Measurements from ENCODE around the gene PCK1. TPM values are rescaled to one million over a fixed set of nuclear protein-coding genes. Genes with fewer than 3 reads are reported as not detected.
A peak's percentile ranks its signal among the peaks of the same experiment; 100 is the strongest.

The PCK1 gene
- total RNA-seq, 2 donors from 2014 or later: not detected

DNA sequence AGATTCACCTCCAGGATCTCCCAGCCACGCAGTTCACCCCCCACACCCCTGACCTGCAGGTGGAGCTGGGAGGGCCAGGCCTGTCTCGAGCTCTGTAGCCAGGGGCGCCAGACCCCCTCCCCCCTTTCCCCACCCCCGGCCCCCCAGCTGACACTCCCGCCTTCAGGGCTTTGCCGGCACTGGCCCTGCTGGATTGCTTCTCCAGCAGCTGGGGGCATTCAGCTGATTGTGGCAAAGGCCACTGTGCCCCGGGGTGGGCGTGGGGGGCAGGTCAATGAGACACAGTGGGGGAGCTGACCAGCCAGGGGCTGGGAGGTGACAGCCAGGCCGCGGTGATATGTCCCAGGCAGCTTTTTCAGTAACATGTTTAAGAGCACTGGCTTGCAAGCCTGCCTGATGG is 37.1 kb downstream of the PCK1 start:
- Mint-ChIP-seq H3K4me1 (peaks cover 5% of the 10 kb centered on the region), H3K36me3 (ENCODE audit: low read depth) (no peaks in the 10 kb centered on the region), H3K27me3 (ENCODE audit: insufficient read depth) (no peaks in the 10 kb centered on the region), H3K9me3 (no peaks in the 10 kb centered on the region), H3K27ac (no peak overlapping the region), H3K4me3 (no peak overlapping the region)
- no peaks in the 10 kb centered on the region for H3K36me3 ChIP-seq (ENCODE audit: control insufficient read depth, insufficient read depth, low read length)
- no peaks in the 10 kb centered on the region for H3K9me3 ChIP-seq (ENCODE audit: control insufficient read depth, low read length)
- H3K27me3 ChIP-seq (ENCODE audit: control insufficient read depth, insufficient read depth, low read length, poor library complexity, severe bottlenecking): no peaks in the 10 kb centered on the region
- TF ChIP-seq, protein P1, sequence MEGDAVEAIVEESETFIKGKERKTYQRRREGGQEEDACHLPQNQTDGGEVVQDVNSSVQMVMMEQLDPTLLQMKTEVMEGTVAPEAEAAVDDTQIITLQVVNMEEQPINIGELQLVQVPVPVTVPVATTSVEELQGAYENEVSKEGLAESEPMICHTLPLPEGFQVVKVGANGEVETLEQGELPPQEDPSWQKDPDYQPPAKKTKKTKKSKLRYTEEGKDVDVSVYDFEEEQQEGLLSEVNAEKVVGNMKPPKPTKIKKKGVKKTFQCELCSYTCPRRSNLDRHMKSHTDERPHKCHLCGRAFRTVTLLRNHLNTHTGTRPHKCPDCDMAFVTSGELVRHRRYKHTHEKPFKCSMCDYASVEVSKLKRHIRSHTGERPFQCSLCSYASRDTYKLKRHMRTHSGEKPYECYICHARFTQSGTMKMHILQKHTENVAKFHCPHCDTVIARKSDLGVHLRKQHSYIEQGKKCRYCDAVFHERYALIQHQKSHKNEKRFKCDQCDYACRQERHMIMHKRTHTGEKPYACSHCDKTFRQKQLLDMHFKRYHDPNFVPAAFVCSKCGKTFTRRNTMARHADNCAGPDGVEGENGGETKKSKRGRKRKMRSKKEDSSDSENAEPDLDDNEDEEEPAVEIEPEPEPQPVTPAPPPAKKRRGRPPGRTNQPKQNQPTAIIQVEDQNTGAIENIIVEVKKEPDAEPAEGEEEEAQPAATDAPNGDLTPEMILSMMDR (conservative IDR thresholded peaks at IDR 0.05): no peak
- 27 to 48% methylated on average over 4 to 9 of the region's 10 CpGs for WGBS, 2 experiments (ENCODE audit: insufficient coverage in 1 of 2, insufficient read length in 1 of 2)
- DNase-seq: peak; percentile 58
- no peak overlapping the region for H3K27ac ChIP-seq (ENCODE audit: low read depth, low read length)
- H3K9ac ChIP-seq (ENCODE audit: extremely low read depth, low read length, poor library complexity, severe bottlenecking): no peak overlapping the region
- H3K4me3 ChIP-seq (ENCODE audit: low read length): no peak overlapping the region
- no peaks in the 10 kb centered on the region for H3K4me1 ChIP-seq (ENCODE audit: control insufficient read depth, insufficient read depth, low read length)

DNA sequence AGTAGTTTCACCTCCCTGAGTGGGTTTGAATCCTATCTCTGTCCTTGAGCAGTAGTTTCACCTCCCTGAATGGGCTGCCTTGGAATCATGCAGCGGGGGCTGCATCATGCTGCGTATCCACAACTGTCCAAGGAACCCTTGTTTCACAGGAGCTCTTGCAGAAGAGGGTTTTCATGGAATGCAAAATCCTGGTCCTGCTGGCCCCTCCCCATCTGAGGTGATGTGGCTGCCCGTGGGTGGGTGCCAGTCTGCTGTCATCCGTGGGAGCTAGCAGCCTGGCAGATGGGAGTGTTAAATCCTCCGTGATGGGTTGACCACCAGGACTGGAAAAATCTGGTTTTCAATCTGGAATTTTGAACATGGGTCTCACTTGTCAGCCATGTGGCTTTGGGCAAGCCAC is 37.6 kb downstream of the PCK1 start:
- no peaks in the 10 kb centered on the region for H3K27me3 ChIP-seq (ENCODE audit: control insufficient read depth, insufficient read depth, low read length, poor library complexity, severe bottlenecking)
- Mint-ChIP-seq H3K27ac (no peak overlapping the region), H3K9me3 (no peaks in the 10 kb centered on the region), H3K27me3 (ENCODE audit: insufficient read depth) (no peaks in the 10 kb centered on the region), H3K36me3 (ENCODE audit: low read depth) (no peaks in the 10 kb centered on the region), H3K4me1 (peaks cover 5% of the 10 kb centered on the region), H3K4me3 (no peak overlapping the region)
- no peaks in the 10 kb centered on the region for H3K9me3 ChIP-seq (ENCODE audit: control insufficient read depth, low read length)
- no peak overlapping the region for H3K9ac ChIP-seq (ENCODE audit: extremely low read depth, low read length, poor library complexity, severe bottlenecking)
- H3K36me3 ChIP-seq (ENCODE audit: control insufficient read depth, insufficient read depth, low read length): no peaks in the 10 kb centered on the region
- no peak overlapping the region for H3K27ac ChIP-seq (ENCODE audit: low read depth, low read length)
- H3K4me1 ChIP-seq (ENCODE audit: control insufficient read depth, insufficient read depth, low read length): no peaks in the 10 kb centered on the region
- no peak overlapping the region for H3K4me3 ChIP-seq (ENCODE audit: low read length)
- no peak for DNase-seq
- TF ChIP-seq, protein P1 (conservative IDR thresholded peaks at IDR 0.05): no peak
- 80 to 89% methylated on average over 5 of the region's 5 CpGs for WGBS, 2 experiments (ENCODE audit: insufficient coverage in 1 of 2, insufficient read length in 1 of 2)

DNA sequence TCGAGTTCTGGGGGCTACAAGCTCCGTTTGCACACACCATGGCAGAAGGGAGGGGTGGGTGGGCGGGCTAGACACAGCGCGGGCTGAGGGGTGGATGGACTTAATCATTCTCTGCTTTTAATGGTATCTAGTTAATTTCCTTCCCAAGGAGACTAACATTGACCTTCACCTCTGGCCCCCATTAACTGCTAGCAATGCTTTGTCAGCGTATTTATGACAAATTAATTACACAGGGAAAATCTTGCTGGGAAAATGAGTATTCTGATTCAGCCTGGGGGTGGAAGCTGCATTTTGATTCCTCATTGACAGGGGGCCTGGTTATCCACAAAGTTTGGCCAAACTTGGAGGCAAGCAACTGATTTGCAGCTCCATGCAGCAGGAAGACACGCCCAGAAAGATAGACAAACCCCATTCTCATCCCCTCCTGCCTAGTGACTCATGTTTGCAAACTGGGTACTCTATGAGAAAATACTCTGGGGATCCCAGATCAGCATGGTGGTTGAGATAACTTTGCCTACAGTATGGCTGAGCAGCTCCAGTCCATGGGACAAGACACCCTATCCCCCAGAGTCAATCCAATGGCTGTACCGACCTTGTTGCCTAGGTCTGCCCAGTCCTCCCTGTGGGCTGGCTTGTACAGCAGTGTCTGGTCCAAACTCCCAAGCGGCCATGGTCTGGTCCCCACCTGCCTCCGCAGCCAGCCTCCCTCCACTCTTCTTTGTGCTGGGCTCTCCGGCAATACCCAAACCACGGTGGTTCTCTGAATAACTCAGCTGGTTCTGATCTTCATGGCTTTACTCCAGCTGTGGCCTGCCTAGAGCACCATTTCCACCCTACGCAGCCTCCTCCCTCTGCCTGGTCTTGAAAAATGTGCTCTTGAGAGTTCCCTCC is 39.7 kb downstream of the PCK1 start:
- Mint-ChIP-seq H3K36me3 (ENCODE audit: low read depth) (no peaks in the 10 kb centered on the region), H3K4me3 (no peak overlapping the region), H3K27me3 (ENCODE audit: insufficient read depth) (peaks cover 4% of the 10 kb centered on the region), H3K4me1 (peaks cover 5% of the 10 kb centered on the region), H3K9me3 (no peaks in the 10 kb centered on the region), H3K27ac (no peak overlapping the region)
- 91 to 100% methylated on average over 5 to 12 of the region's 13 CpGs for WGBS, 2 experiments (ENCODE audit: insufficient coverage in 1 of 2, insufficient read length in 1 of 2)
- no peak overlapping the region for H3K27ac ChIP-seq (ENCODE audit: low read depth, low read length)
- no peaks in the 10 kb centered on the region for H3K4me1 ChIP-seq (ENCODE audit: control insufficient read depth, insufficient read depth, low read length)
- H3K36me3 ChIP-seq (ENCODE audit: control insufficient read depth, insufficient read depth, low read length): no peaks in the 10 kb centered on the region
- no peak overlapping the region for H3K4me3 ChIP-seq (ENCODE audit: low read length)
- no peak for DNase-seq
- no peaks in the 10 kb centered on the region for H3K9me3 ChIP-seq (ENCODE audit: control insufficient read depth, low read length)
- H3K9ac ChIP-seq (ENCODE audit: extremely low read depth, low read length, poor library complexity, severe bottlenecking): no peak overlapping the region
- TF ChIP-seq, protein P1 (conservative IDR thresholded peaks at IDR 0.05): no peak
- H3K27me3 ChIP-seq (ENCODE audit: control insufficient read depth, insufficient read depth, low read length, poor library complexity, severe bottlenecking): no peaks in the 10 kb centered on the region

All from endodermal cell (in vitro differentiated cells).